ENCODE data around the gene MYL3. TPM values are rescaled to one million over a fixed set of nuclear protein-coding genes. Genes with fewer than 3 reads are reported as not detected.

MYL3 gene
- total RNA-seq, 4 donors from 2014 or later: 1.5 to 17.3 TPM; not detected in 2

GRCh38 chr3:46866032-46866595 lies 2.9 kb upstream of the MYL3 start:
- peaks cover 0 to 15% (median 0%) of the 10 kb centered on the region in 4 donors for H3K4me1 ChIP-seq
- H3K4me3 ChIP-seq: no peak overlapping the region
- H3K36me3 ChIP-seq: no peaks in the 10 kb centered on the region
- DNase-seq: no peak
- TF ChIP-seq POLR2A (IDR thresholded peaks at IDR 0.05) (no peak), CTCF (IDR thresholded peaks at IDR 0.05) (no peak)
- H3K9me3 ChIP-seq: no peaks in the 10 kb centered on the region
- H3K27ac ChIP-seq: no peak overlapping the region
- no peaks in the 10 kb centered on the region for H3K27me3 ChIP-seq

- no peaks in the 10 kb centered on the region for H3K9me3 ChIP-seq
- H3K4me3 ChIP-seq: no peak overlapping the region
- H3K27me3 ChIP-seq: no peaks in the 10 kb centered on the region
- DNase-seq: no peak
- H3K36me3 ChIP-seq: no peaks in the 10 kb centered on the region
- peaks cover 0 to 15% (median 0%) of the 10 kb centered on the region in 4 donors for H3K4me1 ChIP-seq
- H3K27ac ChIP-seq: no peak overlapping the region
- TF ChIP-seq POLR2A (IDR thresholded peaks at IDR 0.05) (no peak), CTCF (IDR thresholded peaks at IDR 0.05) (no peak)
Measured at GRCh38 chr3:46865546-46865945, 2.3 kb upstream of the MYL3 start.

- Histone ChIP-seq H3K36me3 (no peaks in the 10 kb centered on the region), H3K9me3 (no peaks in the 10 kb centered on the region), H3K4me3 (no peak overlapping the region), H3K4me1 (peaks cover 0 to 15% (median 0%) of the 10 kb centered on the region in 4 donors), H3K27me3 (no peaks in the 10 kb centered on the region), H3K27ac (no peak overlapping the region)
- DNase-seq: no peak
- no peak for TF ChIP-seq CTCF (IDR thresholded peaks at IDR 0.05)
- TF ChIP-seq POLR2A (IDR thresholded peaks at IDR 0.05): no peak
Measured at GRCh38 chr3:46865031-46865507, 1.8 kb upstream of the MYL3 start.

GRCh38 chr3:46864061-46864881 lies 1.0 kb upstream of the MYL3 start:
- no peak for TF ChIP-seq CTCF (IDR thresholded peaks at IDR 0.05)
- TF ChIP-seq POLR2A (IDR thresholded peaks at IDR 0.05): no peak
- H3K27me3 ChIP-seq: no peaks in the 10 kb centered on the region
- peaks cover 0 to 15% (median 0%) of the 10 kb centered on the region in 4 donors for H3K4me1 ChIP-seq
- H3K27ac ChIP-seq: no peak overlapping the region
- no peaks in the 10 kb centered on the region for H3K9me3 ChIP-seq
- peak in 1 of 3 donors; percentile 16 for DNase-seq
- H3K4me3 ChIP-seq: no peak overlapping the region
- no peaks in the 10 kb centered on the region for H3K36me3 ChIP-seq

- no peak overlapping the region for H3K27ac ChIP-seq
- H3K4me3 ChIP-seq: no peak overlapping the region
- TF ChIP-seq CTCF (IDR thresholded peaks at IDR 0.05) (no peak), POLR2A (IDR thresholded peaks at IDR 0.05) (no peak)
- DNase-seq: peak in 1 of 3 donors; percentile 21
- no peaks in the 10 kb centered on the region for H3K36me3 ChIP-seq
- H3K27me3 ChIP-seq: no peaks in the 10 kb centered on the region
- H3K4me1 ChIP-seq: peaks cover 0 to 6% (median 0%) of the 10 kb centered on the region in 4 donors
- no peaks in the 10 kb centered on the region for H3K9me3 ChIP-seq
Measured at GRCh38 chr3:46862369-46863025, 747 bp downstream of the MYL3 start.
